ENCODE results near the gene POLR1E. TPM values are rescaled to one million over a fixed set of nuclear protein-coding genes. Genes with fewer than 3 reads are reported as not detected.

Gene POLR1E
- total and polyA plus RNA-seq, 2 of the 8 experiments (the other 6 are each of a cell fraction or from before 2014, with no cell fraction given): 16.0 to 40.0 TPM

DNA sequence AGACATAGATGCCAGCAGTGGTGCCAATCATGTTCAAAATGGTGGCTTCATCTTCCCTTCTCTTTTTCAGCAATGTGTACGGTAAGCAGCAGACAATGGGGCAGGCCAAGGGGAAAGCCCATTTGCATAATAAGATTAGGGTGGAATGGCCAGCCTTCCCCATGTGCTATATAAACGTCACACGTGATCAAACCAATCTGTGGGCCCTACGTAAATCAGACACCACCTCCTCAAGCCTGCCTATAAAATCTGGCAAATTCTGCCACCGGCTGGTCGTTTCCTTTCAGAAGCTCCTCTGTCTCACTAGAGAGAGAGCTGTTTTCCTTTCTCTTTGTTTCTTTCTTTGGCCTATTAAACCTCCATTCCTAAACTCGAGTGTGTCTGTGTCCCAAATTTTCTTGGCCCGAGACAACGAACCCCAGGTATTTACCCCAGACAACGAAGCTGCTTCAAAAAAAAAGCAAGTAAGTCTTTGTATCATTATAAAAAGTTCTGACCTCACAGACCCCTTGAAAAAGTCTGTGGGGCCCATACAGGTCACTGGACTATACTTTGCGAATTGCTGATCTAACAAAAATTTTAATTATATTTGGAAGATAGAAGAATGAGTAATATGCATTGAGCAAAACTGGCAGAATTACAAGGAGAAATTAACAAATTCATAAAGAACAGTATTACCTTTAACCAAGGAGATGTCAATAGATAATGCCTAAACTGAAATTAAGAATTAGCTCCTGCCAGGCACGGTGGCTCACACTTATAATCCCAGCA, 35.7 kb upstream of the POLR1E start:
- no peak overlapping the region for H4K8ac ChIP-seq (ENCODE audit: extremely low read depth, insufficient read depth, low read length)
- H4K5ac ChIP-seq (ENCODE audit: insufficient read length, low read depth, low read length): no peak overlapping the region
- no peak overlapping the region for H2BK20ac ChIP-seq (ENCODE audit: low read length)
- 86% methylated on average over 12 of the region's 12 CpGs; no CpG with 5 or more reads in 1 of the 2 experiments for WGBS, 2 experiments (ENCODE audit: extremely low coverage in 1 of 2, insufficient coverage in 1 of 2, insufficient read length in 1 of 2, insufficient replicate concordance in 2 of 2, low coverage in 1 of 2, low lambda C conversion rate in 2 of 2, missing lambda C conversion rate in 1 of 2)
- H3K79me1 ChIP-seq (ENCODE audit: low read depth, low read length): peaks cover 10% of the 10 kb centered on the region
- H2BK5ac ChIP-seq (ENCODE audit: low read depth, low read length): no peak overlapping the region
- no peak overlapping the region for H3K23ac ChIP-seq (ENCODE audit: insufficient read length)
- no peaks in the 10 kb centered on the region for H3K23me2 ChIP-seq (ENCODE audit: low read depth, low read length)
- peaks cover 0 to 3% (median 1%) of the 10 kb centered on the region in 4 experiments; a peak in 2 of 7 replicates for H3K4me1 ChIP-seq (replicated peaks in 1 of 4; ENCODE audit: control insufficient read depth in 3 of 4, insufficient read depth in 4 of 4, low read length in 3 of 4)
- no peak for FAIRE-seq
- no peaks in the 10 kb centered on the region; a peak in 1 of 8 replicates for H3K36me3 ChIP-seq (ENCODE audit: control insufficient read depth in 2 of 4, insufficient read depth in 4 of 4, low read length in 3 of 4)
- ChIA-PET POLR2A (ENCODE audit: partially characterized antibody) (interaction anchor here (0.5 to 3.7 kb wide), 8 partner anchors 9 to 31 kb away, joined by 3 to 18 read pairs (median 5); no protein-coding TSS in a partner anchor), CTCF (ENCODE audit: partially characterized antibody) (interaction anchor here (1.0 to 1.6 kb wide), 4 partner anchors 9 to 41 kb away, joined by 3 to 4 read pairs (median 4); no protein-coding TSS in a partner anchor)
- H4K20me1 ChIP-seq (replicated peaks in 1 of 2; ENCODE audit: control insufficient read depth in 1 of 2, insufficient read depth in 2 of 2, low read length in 2 of 2): peaks cover 13 to 19% of the 10 kb centered on the region in 2 experiments
- no peak for TF ChIP-seq NRF1 (IDR thresholded peaks at IDR 0.05; ENCODE audit: low read depth, low read length)
- no peak for TF ChIP-seq PHF8 (conservative IDR thresholded peaks at IDR 0.05; ENCODE audit: low read depth, low read length)
- no peak for TF ChIP-seq POLR2A (IDR thresholded peaks at IDR 0.05; ENCODE audit: control extremely low read depth in 1 of 2, low read depth in 2 of 2, low read length in 2 of 2)
- TF ChIP-seq GTF2F1 (IDR thresholded peaks at IDR 0.05; ENCODE audit: borderline replicate concordance, low read depth, low read length): no peak
- TF ChIP-seq, protein P1, sequence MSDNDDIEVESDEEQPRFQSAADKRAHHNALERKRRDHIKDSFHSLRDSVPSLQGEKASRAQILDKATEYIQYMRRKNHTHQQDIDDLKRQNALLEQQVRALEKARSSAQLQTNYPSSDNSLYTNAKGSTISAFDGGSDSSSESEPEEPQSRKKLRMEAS (IDR thresholded peaks at IDR 0.05): no peak
- no peak for TF ChIP-seq EP300 (IDR thresholded peaks at IDR 0.05; ENCODE audit: borderline replicate concordance in 1 of 2, low read depth in 2 of 2, low read length in 2 of 2)
- TF ChIP-seq TAF7 (optimal IDR thresholded peaks at IDR 0.05; ENCODE audit: borderline replicate concordance, low read depth, low read length): no peak
- TF ChIP-seq EZH2 (IDR thresholded peaks at IDR 0.05; ENCODE audit: low read depth, low read length, severe bottlenecking): no peak
- TF ChIP-seq RFX5 (IDR thresholded peaks at IDR 0.05; ENCODE audit: borderline replicate concordance, low read depth, low read length): no peak
- no peak overlapping the region for H3K18ac ChIP-seq (ENCODE audit: extremely low read depth, low read length)
- no peak overlapping the region for H2BK12ac ChIP-seq (ENCODE audit: low read depth, low read length)
- H2BK15ac ChIP-seq (ENCODE audit: low read length): no peak overlapping the region
- H2AK5ac ChIP-seq (ENCODE audit: low read depth, low read length): no peak overlapping the region
- H2AFZ ChIP-seq (ENCODE audit: low read length): no peak overlapping the region
- H3K14ac ChIP-seq (ENCODE audit: insufficient read length): no peak overlapping the region
- no peak overlapping the region for H3K9ac ChIP-seq (replicated peaks in 1 of 4; ENCODE audit: extremely low read depth in 1 of 4, low read depth in 3 of 4, low read length in 3 of 4)
- no peaks in the 10 kb centered on the region for H3K9me3 ChIP-seq (ENCODE audit: insufficient read depth in 2 of 2, low read depth in 1 of 2, low read length in 1 of 2)
- H3K27me3 ChIP-seq (replicated peaks in 1 of 4; ENCODE audit: control insufficient read depth in 3 of 4, extremely low read depth in 1 of 4, insufficient read depth in 3 of 4, low read length in 3 of 4): no peaks in the 10 kb centered on the region
- H3K4ac ChIP-seq (replicated peaks; ENCODE audit: insufficient read length, low read depth, low read length): no peak overlapping the region
- no peak overlapping the region for H3K4me3 ChIP-seq (ENCODE audit: extremely low read depth in 1 of 4, insufficient read depth in 2 of 4, low read depth in 3 of 4, low read length in 4 of 4)
- no peak overlapping the region for H3K4me2 ChIP-seq (ENCODE audit: insufficient read depth in 1 of 2, low read depth in 2 of 2, low read length in 2 of 2)
- DNase-seq (ENCODE audit: low read depth in 1 of 2, low spot score in 2 of 2): no peak
- peaks cover 0 to 92% of the 10 kb centered on the region in 2 experiments; a peak in 3 of 4 replicates for H3K79me2 ChIP-seq (ENCODE audit: control insufficient read depth in 1 of 2, insufficient read depth in 2 of 2, low read length in 2 of 2)
- H3K27ac ChIP-seq (ENCODE audit: low read depth, low read length): no peak overlapping the region
- no peak overlapping the region for H2BK120ac ChIP-seq (replicated peaks; ENCODE audit: low read depth, low read length)
- H3K56ac ChIP-seq (replicated peaks; ENCODE audit: insufficient read length, low read depth, low read length): no peak overlapping the region
- H4K91ac ChIP-seq (replicated peaks; ENCODE audit: insufficient read length, low read length): no peak overlapping the region

Measured in H1 (cell line).